ENCODE data around the gene NTRK3. TPM values are rescaled to one million over a fixed set of nuclear protein-coding genes. Genes with fewer than 3 reads are reported as not detected.

NTRK3 gene
- total RNA-seq, 8 experiments from 2014 or later: 1.2 to 41.6 (median 10.7) TPM

DNA sequence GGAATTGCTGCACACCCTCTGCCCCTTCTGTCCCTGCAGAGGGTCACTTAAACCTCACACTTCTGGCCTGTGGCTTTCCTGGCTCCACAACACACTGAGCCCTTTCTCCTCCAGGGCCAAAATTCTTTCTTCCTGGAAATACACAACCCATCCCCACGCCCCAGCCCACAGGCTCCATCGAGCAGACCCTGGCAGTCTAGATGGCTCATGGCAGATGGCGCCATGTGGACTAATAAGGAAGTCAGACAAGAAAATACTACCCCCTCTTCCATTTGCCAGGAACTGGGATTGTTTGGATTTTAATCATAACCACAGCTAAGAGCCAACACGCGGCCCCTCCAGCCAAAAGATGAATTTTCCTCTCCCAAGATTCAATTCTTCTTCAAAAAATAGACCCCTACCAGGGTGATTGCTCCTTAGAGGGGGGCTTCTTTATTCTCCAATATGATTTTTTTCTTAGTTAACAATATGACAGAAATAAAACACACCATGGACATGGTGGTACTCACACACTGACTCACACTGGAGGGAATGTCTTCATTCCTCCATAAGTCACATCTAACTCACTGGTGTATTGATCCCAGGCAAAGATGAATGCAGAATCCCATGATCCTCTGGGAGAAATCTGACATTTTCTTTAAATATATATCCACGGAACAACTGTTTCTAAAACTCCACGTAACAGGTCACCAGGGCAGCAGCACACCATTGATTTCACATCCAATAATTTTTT is 111.5 kb downstream of the NTRK3 start:
- H3K4me3 ChIP-seq: no peak overlapping the region
- ATAC-seq (replicated peaks in 6 of 8): peak in 4 of 8 experiments; percentile 38 to 78 (median 48)
- peaks cover 41 to 43% of the 10 kb centered on the region in 2 donors for H3K4me1 ChIP-seq (replicated peaks in 1 of 2)
- H3K27ac ChIP-seq: peak overlapping the region; percentile 63 to 70
- 17 to 87% (median 67%) methylated on average over 1 to 6 of the region's 7 CpGs; no CpG with 5 or more reads in 1 of the 10 experiments for WGBS, 10 experiments
- in situ Hi-C loops (cut with MboI; ENCODE audit: low pct_unique_long_range_greater_than_20kb in 2 of 9, low sequenced_read_pairs in 9 of 9, unreplicated experiment in 9 of 9): no loop called here

DNA sequence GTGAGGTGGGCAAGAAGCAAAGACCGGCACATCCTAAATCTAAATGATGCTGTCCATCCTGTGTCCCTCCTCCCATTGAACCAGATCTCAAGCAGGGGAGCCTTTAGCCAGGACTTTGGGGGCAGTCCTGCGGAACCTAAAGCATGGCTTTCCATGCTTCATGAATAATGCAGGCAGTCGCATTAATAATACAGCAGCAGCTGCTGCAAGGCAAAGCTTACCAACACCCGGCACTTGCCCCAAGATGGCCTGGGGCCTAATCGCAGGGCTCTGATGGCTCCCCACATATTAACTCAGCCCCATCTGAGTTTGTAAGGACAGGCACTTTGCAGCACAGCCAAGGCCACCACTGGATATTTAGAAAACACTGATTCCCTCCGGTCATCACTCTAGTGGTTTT is 114.4 kb downstream of the NTRK3 start:
- ATAC-seq (replicated peaks in 6 of 8): peak in 5 of 8 experiments; percentile 25 to 61 (median 40)
- peaks cover 33 to 36% of the 10 kb centered on the region in 2 donors for H3K4me1 ChIP-seq (replicated peaks in 1 of 2)
- WGBS, 10 experiments: 40 to 100% (median 100%) methylated on average over 1 to 3 of the region's 6 CpGs; no CpG with 5 or more reads in 5 of the 10 experiments
- H3K27ac ChIP-seq: no peak overlapping the region
- no peak overlapping the region for H3K4me3 ChIP-seq
- in situ Hi-C loops (cut with MboI; ENCODE audit: low pct_unique_long_range_greater_than_20kb in 2 of 9, low sequenced_read_pairs in 9 of 9, unreplicated experiment in 9 of 9): no loop called here

DNA sequence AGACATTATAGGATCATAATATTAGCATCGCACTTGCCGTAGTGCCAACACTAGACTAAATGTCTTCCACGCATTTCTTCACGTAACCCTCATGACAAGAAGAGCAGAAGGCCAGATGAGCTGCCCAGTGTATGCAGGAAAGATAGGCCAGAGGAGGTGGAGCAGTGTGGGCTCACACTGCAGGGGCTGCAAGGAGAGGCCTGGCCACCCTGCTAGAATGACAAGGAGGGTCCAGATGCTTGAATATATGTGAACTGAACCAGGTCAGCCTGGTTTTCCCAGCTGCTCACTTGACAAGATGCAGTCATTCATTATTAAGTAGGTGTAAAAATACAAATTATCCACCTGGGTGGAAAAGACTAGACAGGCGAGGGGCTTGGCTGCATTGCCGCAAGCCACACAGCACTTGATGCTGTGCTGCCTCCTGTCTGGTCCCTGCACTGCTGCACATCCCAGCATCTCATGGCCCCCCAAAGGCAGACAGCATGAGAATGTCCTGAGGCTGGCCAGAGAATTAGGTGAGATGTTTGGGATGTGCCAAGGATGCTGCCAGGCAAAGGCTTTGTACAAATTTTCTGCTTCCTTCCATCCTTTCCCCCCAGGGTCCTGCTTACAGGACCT is 115.2 kb downstream of the NTRK3 start:
- ATAC-seq (replicated peaks in 6 of 8): peak in 4 of 8 experiments; percentile 11 to 57 (median 42)
- in situ Hi-C loops (cut with MboI; ENCODE audit: low pct_unique_long_range_greater_than_20kb in 2 of 9, low sequenced_read_pairs in 9 of 9, unreplicated experiment in 9 of 9): no loop called here
- WGBS, 10 experiments: 86 to 100% (median 100%) methylated on average over 2 to 6 of the region's 6 CpGs; no CpG with 5 or more reads in 4 of the 10 experiments
- Histone ChIP-seq H3K27ac (no peak overlapping the region), H3K4me3 (no peak overlapping the region), H3K4me1 (replicated peaks in 1 of 2) (peaks cover 33 to 36% of the 10 kb centered on the region in 2 donors)

DNA sequence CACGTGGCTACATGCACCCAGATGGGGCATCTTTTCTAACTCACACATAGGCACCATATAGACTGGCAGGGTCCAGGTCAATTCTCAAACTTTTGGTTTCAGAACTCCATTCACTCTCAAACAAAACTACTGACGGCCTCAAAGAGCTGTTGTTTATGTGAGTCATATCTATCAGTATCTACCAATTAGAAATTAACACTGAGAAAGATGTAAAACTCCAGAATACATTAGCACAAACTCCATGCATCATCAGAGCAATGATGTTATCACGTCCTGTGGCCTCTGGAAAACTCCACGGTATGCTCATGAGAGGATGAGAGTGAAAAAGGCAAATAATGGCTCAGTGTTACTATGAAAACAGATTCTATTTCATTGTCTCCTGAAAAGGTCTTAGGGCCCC is 116.1 kb downstream of the NTRK3 start:
- no peak overlapping the region for H3K27ac ChIP-seq
- H3K4me1 ChIP-seq (replicated peaks in 1 of 2): peaks cover 27 to 29% of the 10 kb centered on the region in 2 donors
- H3K4me3 ChIP-seq: no peak overlapping the region
- WGBS, 10 experiments: 0 to 90% (median 70%) methylated on average over 1 to 4 of the region's 4 CpGs; no CpG with 5 or more reads in 3 of the 10 experiments
- in situ Hi-C loops (cut with MboI; ENCODE audit: low pct_unique_long_range_greater_than_20kb in 2 of 9, low sequenced_read_pairs in 9 of 9, unreplicated experiment in 9 of 9): no loop called here
- ATAC-seq (replicated peaks in 6 of 8): peak in 2 of 8 experiments; percentile 50 to 57

DNA sequence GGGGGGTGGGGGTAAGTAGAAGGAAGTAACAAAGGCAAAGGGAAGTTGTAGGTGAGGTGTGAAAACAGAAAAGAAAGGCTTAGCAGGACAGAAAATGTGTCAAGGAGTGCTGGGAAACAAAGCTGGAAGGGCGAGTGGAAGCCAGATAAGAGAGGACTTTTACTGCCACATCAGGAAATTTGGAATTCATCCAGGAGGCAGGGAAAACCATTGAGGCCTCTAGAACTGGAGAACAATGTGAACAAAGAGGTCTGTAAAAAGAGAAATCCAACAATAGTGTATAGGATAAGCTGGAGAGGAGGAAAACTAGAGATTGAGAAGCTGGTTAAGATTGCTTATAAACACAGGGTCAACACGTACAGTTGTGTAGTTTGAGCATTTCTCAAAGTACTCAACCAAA is 116.6 kb downstream of the NTRK3 start:
- Histone ChIP-seq H3K4me3 (no peak overlapping the region), H3K4me1 (replicated peaks in 1 of 2) (peaks cover 24 to 26% of the 10 kb centered on the region in 2 donors), H3K27ac (no peak overlapping the region)
- ATAC-seq (replicated peaks in 6 of 8): peak in 2 of 8 experiments; percentile 15 to 23
- 40 to 94% (median 80%) methylated on average over 1 to 2 of the region's 2 CpGs; no CpG with 5 or more reads in 3 of the 10 experiments for WGBS, 10 experiments
- in situ Hi-C loops (cut with MboI; ENCODE audit: low pct_unique_long_range_greater_than_20kb in 2 of 9, low sequenced_read_pairs in 9 of 9, unreplicated experiment in 9 of 9): no loop called here

DNA sequence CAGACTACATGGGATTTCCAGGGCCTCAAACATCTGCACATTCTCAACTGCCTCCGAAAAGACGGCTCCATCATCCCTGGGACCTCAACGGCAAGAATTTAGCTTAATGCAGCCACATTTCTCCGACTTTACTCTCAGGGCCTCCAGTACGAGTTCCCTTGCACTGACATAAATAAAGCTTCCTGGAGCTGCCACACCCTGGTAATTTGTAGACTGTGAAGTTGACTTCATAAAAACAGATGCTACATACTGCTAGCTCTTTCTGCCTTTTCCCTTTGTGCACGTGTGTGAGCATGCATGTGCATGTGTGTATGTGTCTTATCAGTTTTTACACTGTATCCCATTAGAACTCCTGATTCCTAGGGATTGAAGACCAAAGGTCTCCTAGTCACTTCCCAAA is 122.7 kb downstream of the NTRK3 start:
- in situ Hi-C loops (cut with MboI; ENCODE audit: low pct_unique_long_range_greater_than_20kb in 2 of 9, low sequenced_read_pairs in 9 of 9, unreplicated experiment in 9 of 9): no loop called here
- no peak overlapping the region for H3K4me3 ChIP-seq
- peak in 2 of 8 experiments; percentile 58 to 82 for ATAC-seq (replicated peaks in 6 of 8)
- H3K27ac ChIP-seq: no peak overlapping the region
- no peaks in the 10 kb centered on the region for H3K4me1 ChIP-seq (replicated peaks in 1 of 2)
- WGBS, 10 experiments: 0 to 100% (median 86%) methylated on average over 1 to 5 of the region's 6 CpGs; no CpG with 5 or more reads in 2 of the 10 experiments

DNA sequence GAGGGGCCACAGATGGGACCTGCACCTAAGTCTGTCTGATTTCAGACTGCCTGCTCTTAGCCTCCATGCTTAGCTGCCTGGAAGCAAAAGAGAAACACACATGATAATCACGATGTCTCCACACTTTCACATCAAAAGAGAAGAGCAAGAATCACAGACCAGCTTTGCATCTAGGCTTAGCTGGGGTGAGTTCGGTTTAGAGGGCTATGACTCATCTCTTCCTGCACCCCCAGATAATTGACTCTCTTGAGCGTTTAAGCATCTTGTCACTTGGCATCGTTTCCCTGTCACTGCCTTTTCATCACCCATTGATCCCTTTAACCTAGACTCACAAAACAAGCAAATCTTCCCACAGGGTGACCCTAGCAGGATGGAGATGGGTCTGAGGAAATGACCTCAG is 124.0 kb downstream of the NTRK3 start:
- H3K4me1 ChIP-seq (replicated peaks in 1 of 2): peaks cover 0 to 2% of the 10 kb centered on the region in 2 donors
- in situ Hi-C loops (cut with MboI; ENCODE audit: low pct_unique_long_range_greater_than_20kb in 2 of 9, low sequenced_read_pairs in 9 of 9, unreplicated experiment in 9 of 9): no loop called here
- H3K4me3 ChIP-seq: no peak overlapping the region
- WGBS, 10 experiments: 0 to 92% (median 51%) methylated on average over 1 to 4 of the region's 4 CpGs; no CpG with 5 or more reads in 2 of the 10 experiments
- no peak for ATAC-seq (replicated peaks in 6 of 8)
- no peak overlapping the region for H3K27ac ChIP-seq

DNA sequence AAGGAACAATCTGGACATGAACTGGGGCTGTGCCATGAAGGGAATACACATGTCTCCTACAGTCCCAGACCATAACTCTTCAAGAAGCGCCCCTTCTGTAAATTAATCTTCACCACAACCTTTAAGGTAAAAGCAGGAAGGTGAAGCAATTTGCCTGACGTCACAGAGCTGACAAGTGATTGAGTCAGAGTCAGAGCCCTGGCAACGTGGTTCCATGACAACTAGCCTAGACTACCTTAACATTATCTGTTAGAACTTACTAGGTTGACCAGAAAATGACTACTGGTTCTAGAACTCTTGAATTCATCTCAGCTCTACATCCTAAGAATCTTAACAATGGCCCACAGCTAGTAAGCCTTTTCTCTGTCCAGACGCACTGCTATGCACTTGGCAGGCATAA is 124.6 kb downstream of the NTRK3 start:
- in situ Hi-C loops (cut with MboI; ENCODE audit: low pct_unique_long_range_greater_than_20kb in 2 of 9, low sequenced_read_pairs in 9 of 9, unreplicated experiment in 9 of 9): no loop called here
- no peak overlapping the region for H3K4me3 ChIP-seq
- 20 to 100% (median 80%) methylated on average over 1 to 4 of the region's 4 CpGs; no CpG with 5 or more reads in 4 of the 10 experiments for WGBS, 10 experiments
- no peak overlapping the region for H3K27ac ChIP-seq
- no peak for ATAC-seq (replicated peaks in 6 of 8)
- H3K4me1 ChIP-seq (replicated peaks in 1 of 2): peaks cover 0 to 2% of the 10 kb centered on the region in 2 donors

DNA sequence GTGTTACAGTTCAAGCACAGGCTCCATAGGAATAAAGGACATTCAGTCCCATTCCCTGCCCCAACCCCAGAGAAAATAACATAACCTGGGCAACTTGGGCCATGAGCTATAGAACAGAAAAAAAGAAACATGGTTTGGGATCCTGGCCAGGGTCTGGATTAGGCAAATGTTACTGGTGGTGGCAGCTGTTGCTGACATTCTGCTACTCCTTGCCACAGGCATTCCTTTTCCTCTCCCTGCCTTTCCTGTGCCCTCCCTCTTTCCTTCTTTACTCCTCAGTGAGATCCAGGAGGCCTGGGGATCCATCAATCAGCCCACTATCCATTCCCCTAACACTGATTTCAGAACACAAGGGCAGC is 129.1 kb downstream of the NTRK3 start:
- H3K4me3 ChIP-seq: no peak overlapping the region
- in situ Hi-C loops (cut with MboI; ENCODE audit: low pct_unique_long_range_greater_than_20kb in 2 of 9, low sequenced_read_pairs in 9 of 9, unreplicated experiment in 9 of 9): no loop called here
- peaks cover 0 to 8% of the 10 kb centered on the region in 2 donors for H3K4me1 ChIP-seq (replicated peaks in 1 of 2)
- no peak overlapping the region for H3K27ac ChIP-seq
- ATAC-seq (replicated peaks in 6 of 8): peak in 3 of 8 experiments; percentile 26 to 66 (median 53)

DNA sequence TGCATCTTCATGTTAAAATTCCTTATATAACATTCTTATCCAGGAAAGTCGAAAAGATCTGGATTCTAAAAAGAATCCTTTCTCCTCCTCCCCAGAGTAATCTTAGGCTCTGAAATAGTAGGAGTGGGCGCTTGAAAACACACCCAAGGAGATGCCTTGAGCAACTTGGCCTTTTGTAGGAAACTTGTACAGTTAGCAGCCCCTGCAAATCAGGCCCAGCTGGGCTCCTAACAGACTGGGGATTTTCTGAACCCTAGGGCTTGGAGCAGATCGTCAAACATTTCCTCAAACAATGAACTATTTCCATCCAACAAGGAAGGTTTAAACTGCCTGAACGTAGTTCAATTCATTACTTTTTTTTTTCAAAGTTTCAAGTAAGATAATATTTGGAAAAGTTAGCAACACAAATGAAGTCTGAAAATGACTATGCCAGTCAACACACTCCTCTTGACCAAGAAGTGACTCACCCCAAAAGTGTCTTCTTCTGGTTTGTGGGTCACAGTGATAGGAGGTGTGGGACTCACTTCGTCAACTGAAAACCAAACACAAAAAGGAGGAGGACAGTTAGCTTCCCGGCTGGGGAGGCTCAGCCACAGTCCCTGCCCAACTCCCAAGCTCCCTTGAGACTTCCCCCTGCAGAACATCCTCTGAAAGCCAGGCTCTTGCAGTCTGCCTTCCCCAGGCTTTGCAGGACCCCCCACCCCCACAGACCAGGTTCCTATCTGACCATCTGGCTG is 129.7 kb downstream of the NTRK3 start:
- peaks cover 0 to 8% of the 10 kb centered on the region in 2 donors for H3K4me1 ChIP-seq (replicated peaks in 1 of 2)
- H3K4me3 ChIP-seq: no peak overlapping the region
- H3K27ac ChIP-seq: no peak overlapping the region
- WGBS, 10 experiments: 0 to 100% (median 71%) methylated on average over 1 to 4 of the region's 6 CpGs
- ATAC-seq (replicated peaks in 6 of 8): peak in 3 of 8 experiments; percentile 22 to 80 (median 72)
- in situ Hi-C loops (cut with MboI; ENCODE audit: low pct_unique_long_range_greater_than_20kb in 2 of 9, low sequenced_read_pairs in 9 of 9, unreplicated experiment in 9 of 9): no loop called here

DNA sequence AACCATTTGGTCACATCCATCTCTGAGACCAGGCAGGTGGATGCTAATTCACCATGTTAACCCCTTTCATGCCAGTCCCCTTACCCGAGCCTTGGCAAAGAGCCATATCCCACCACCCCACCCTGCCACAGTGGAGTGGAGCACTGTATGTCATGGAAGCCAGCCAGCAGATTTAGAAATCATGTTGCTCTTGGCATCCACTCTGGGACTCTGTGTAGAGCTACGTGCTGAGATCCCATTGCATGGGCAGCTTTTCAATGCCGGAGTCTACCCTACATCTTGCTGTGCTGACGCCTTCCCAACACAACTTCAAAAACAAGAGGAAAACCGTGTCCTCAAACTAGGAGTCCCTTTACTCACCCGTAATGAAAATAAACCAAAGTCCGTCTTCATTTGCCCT is 131.0 kb downstream of the NTRK3 start:
- no peak for ATAC-seq (replicated peaks in 6 of 8)
- in situ Hi-C loops (cut with MboI; ENCODE audit: low pct_unique_long_range_greater_than_20kb in 2 of 9, low sequenced_read_pairs in 9 of 9, unreplicated experiment in 9 of 9): no loop called here
- Histone ChIP-seq H3K4me3 (no peak overlapping the region), H3K4me1 (replicated peaks in 1 of 2) (peaks cover 0 to 8% of the 10 kb centered on the region in 2 donors), H3K27ac (no peak overlapping the region)
- 17 to 100% (median 85%) methylated on average over 2 to 5 of the region's 7 CpGs; no CpG with 5 or more reads in 4 of the 10 experiments for WGBS, 10 experiments

DNA sequence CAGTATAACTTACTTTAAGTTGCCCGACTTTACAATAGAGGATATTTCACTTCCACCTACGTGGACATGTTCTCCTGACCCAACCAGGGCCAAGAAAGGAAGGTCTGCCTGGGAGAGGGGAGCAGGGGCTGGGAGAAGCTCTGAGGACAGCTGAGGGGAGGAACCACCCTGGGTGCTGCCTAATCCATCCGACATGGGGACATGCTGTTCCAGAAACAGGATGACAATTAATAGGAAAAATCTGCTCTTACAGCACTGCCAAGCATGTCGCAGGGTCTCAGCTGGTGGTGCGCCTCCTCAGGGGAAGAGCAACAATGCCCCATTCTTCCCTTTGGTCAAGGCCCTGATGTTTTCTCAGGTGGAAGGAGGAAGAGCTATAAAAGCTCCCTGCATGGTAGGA is 132.3 kb downstream of the NTRK3 start:
- Histone ChIP-seq H3K4me3 (no peak overlapping the region), H3K4me1 (replicated peaks in 1 of 2) (peaks cover 0 to 8% of the 10 kb centered on the region in 2 donors), H3K27ac (no peak overlapping the region)
- 17 to 86% (median 53%) methylated on average over 1 to 3 of the region's 5 CpGs; no CpG with 5 or more reads in 6 of the 10 experiments for WGBS, 10 experiments
- in situ Hi-C loops (cut with MboI; ENCODE audit: low pct_unique_long_range_greater_than_20kb in 2 of 9, low sequenced_read_pairs in 9 of 9, unreplicated experiment in 9 of 9): no loop called here
- ATAC-seq (replicated peaks in 6 of 8): no peak
